GM19324 (cell line): Measurements from ENCODE around the gene UMODL1.
"Not testable (repeated sequence)": the region's sequence is repeated elsewhere in the genome, so short reads cannot be mapped to it uniquely, and the experiment has no call there.

Source experiments
- ATAC-seq: cut with Tn5 transposase; IDR thresholded peaks from one replicate; pipeline ENCODE4 v1.9.1; 2021; ENCODE audit warnings: mild to moderate bottlenecking, moderate library complexity; ENCODE audit not compliant: unreplicated experiment, low FRiP score

Gene UMODL1

GRCh38 chr21:42059141-42059540, 12.0 kb upstream of the UMODL1 start:
- no peak for ATAC-seq

- ATAC-seq: no peak
Measured at GRCh38 chr21:42059721-42060120, 11.4 kb upstream of the UMODL1 start.

GRCh38 chr21:42060166-42060565, 11.0 kb upstream of the UMODL1 start:
- ATAC-seq: no peak

GRCh38 chr21:42061195-42061985, 9.7 kb upstream of the UMODL1 start:
- peak; percentile 26 for ATAC-seq

GRCh38 chr21:42061986-42062235, 9.2 kb upstream of the UMODL1 start:
- no peak for ATAC-seq

- peak; percentile 49 for ATAC-seq
Measured at GRCh38 chr21:42062236-42063022, 8.7 kb upstream of the UMODL1 start.

GRCh38 chr21:42063191-42063570, 7.9 kb upstream of the UMODL1 start:
- ATAC-seq: no peak

GRCh38 chr21:42063571-42064521, 7.3 kb upstream of the UMODL1 start:
- peak; percentile 41 for ATAC-seq

- ATAC-seq: no peak
Measured at GRCh38 chr21:42066521-42066920, 4.6 kb upstream of the UMODL1 start.

- ATAC-seq: no peak
Measured at GRCh38 chr21:42067531-42068255, 3.4 kb upstream of the UMODL1 start.

GRCh38 chr21:42068256-42068545, 2.9 kb upstream of the UMODL1 start:
- no peak for ATAC-seq

GRCh38 chr21:42068592-42068991, 2.5 kb upstream of the UMODL1 start:
- ATAC-seq: no peak

- ATAC-seq: no peak
Measured at GRCh38 chr21:42069327-42069726, 1.8 kb upstream of the UMODL1 start.

- no peak for ATAC-seq
Measured at GRCh38 chr21:42069843-42070242, 1.3 kb upstream of the UMODL1 start.

GRCh38 chr21:42073145-42074099, 2.3 kb downstream of the UMODL1 start:
- no peak for ATAC-seq

GRCh38 chr21:42075686-42076471, 4.8 kb downstream of the UMODL1 start:
- no peak for ATAC-seq

- peak; percentile 82 for ATAC-seq
Measured at GRCh38 chr21:42077685-42078238, 6.6 kb downstream of the UMODL1 start.

GRCh38 chr21:42078247-42079007, 7.3 kb downstream of the UMODL1 start:
- ATAC-seq: not testable (repeated sequence)
